Superior temporal gyrus (tissue), 1 donor: Measurements from ENCODE around the gene MGST3.
"Not testable (repeated sequence)": the region's sequence is repeated elsewhere in the genome, so short reads cannot be mapped to it uniquely, and the experiment has no call there.

Experiments
- DNase-seq: peaks from one replicate; pipeline ENCODE4 v3.0.0-alpha.2; 2016; ENCODE audit errors: extremely low spot score

The MGST3 gene

DNA sequence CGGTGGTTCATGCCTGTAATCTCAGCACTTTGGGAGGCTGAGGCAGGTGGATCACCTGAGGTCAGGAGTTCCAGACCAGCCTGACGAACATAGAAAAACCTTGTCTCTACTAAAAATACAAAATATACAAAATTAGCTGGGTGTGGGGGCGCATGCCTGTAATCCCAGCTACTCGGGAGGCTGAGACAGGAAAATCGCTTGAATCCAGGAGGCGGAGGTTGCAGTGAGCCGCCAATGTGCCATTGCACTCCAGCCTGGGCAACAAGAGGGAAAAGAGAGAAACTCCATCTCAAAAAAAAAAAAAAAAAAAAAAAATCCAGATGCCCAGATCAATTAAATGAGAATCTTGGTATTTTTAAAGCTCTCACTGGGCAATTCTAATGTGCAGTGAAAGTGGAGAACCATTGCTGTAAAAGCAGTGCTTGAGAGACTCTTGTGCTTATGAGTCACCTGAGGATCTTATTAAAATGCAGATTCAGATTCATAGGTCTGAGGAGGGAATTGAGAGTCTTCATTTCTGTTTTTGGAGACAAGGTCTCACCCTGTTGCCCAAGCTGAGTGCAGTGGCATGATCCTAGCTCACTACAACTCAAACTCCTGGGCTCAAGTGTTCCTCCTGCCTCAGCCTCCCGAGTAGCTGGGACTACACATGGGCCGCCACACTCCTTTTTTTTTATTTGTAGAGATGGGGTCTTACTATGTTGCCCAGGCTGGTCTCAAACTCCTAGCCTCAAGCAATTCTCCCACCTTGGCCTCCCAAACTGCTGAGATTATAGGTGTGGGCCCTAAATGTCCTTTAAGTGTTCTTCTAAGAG is 27.9 kb downstream of the MGST3 start:
- DNase-seq, result not testable (repeated sequence)

DNA sequence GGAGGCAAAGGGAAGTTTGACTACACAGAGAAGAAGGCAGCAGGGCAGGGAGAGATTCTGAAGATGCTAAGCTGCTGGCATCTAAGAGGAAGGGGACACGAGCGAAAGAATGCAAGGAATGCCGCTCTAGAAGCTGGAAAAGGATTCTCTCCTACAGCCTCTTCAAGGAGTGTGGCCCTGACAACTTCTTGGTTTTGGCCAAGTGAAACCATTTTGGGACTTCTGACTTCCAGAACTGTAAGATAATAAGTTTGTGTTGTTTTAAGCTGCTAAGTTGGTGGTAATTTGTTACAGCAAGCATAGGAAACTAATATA is 28.5 kb downstream of the MGST3 start:
- DNase-seq, result no peak

DNA sequence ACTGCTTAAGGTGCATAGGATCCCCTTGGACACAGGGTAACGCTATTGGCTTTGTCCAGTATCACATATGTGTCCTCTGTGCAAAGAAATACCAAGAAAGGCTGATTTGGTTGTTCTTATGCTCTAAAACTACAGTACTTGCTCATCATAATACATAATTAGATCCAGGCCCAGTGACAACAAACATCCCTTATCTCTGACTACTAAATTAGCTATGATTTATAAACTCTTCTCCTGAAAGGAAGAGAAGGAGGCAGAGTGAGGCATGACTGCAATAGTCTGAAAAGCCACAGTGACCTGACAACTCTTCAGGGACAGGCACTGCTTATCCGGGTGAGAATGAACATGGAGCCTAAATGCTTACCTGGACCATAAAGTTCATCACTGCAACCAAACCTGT is 30.7 kb downstream of the MGST3 start:
- DNase-seq, result no peak

DNA sequence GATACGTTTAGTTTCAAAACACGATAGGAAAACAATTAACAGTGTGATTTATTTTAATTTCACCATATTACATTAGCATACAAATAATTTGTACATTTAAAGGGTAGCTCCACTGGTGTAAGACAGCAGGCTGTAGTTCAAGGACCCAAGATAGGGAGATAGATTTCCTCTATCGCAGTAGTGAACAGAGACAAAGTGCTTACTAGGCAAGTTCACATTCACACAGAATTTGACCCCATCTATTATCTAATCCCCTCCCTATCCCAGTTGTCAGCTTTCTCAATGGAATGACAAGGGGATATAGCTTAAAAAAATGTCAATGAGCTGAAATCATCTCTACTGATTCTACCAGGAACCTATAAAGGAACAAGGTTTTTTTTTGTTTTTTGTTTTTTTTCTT is 31.2 kb downstream of the MGST3 start:
- DNase-seq, result no peak

DNA sequence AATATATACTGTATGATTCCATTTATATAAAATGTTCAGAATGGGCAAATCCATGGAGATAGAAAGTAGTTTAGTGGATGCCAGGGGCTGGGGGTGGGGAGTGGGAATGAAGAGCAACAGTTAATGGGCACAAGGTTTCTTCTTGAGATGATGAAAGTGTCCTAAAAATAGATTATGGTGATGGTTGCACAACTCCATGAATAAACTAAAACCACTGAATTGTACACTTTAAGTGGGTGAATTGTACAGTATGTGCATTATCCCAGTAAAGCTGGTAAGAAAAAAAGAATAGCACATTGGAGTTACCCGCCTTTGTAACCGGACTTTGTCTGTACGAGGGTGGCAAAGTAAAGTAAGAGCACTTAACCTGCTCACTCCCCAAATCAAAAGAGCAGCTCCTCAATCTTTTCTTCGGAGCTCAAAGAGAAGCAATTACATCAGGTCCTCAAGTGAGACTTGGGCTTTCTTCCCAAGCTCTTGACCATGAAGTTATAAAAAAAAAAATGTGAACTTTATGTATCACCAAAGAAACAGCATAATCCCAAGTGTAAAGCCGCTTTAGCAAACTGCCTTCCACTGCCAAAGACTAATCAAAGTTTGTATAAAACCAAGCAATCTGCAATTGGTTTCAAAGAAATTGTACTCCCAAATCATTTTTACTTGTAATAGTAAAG is 35.3 kb downstream of the MGST3 start:
- no peak for DNase-seq

DNA sequence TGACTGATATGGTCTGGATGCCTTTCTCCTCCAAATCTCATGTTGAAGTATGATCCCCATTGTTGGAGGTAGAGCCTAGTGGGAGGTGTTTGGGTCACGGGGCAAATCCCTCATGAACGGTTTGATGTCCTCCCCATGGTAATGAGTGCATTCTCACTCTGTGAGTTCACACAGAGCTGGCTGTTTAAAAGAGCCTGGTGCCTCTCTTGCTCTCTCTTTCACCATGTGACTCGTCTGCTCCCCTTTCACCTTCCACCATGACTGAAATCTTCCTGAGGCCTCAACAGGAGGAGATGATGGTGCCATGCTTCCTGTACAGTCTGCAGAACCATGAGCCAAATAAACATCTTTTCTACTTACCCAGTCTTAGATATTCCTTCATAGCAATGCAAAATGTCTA is 37.1 kb downstream of the MGST3 start:
- no peak for DNase-seq

DNA sequence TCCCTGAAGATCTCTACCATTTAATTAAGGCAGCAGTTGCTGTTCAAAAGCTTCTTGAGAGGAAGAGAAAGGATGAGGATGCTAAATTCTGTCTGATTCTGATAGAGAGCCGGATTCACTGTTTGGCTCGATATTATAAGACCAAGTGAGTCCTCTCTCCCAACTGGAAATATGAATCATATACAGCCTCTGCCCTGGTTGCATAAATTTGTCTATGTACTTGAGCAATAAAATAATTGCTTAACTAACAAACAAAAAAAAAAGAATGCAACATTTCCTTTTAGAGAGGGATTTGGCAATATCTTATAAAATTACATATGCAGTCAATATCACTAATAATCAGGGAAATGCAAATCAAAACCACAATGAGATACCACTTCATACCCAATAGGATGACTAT is 40.5 kb downstream of the MGST3 start:
- no peak for DNase-seq

DNA sequence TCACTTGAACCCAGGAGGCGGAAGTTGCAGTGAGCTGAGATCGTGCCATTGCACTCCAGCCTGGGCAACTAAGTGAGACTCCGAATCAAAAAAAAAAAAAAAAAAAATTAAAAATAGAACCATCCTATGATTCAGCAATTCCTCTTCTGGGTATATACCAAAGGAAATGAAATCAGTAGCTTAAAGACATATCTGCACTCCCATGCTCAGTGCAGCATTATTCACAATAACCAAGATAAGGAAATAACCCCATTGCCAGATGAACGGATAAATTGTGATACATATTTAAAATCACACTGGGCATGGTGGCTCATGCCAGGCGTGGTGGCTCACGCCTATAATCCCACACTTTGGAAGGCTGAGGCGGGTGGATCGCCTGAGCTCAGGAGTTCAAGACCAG is 43.6 kb downstream of the MGST3 start:
- DNase-seq, result no peak

DNA sequence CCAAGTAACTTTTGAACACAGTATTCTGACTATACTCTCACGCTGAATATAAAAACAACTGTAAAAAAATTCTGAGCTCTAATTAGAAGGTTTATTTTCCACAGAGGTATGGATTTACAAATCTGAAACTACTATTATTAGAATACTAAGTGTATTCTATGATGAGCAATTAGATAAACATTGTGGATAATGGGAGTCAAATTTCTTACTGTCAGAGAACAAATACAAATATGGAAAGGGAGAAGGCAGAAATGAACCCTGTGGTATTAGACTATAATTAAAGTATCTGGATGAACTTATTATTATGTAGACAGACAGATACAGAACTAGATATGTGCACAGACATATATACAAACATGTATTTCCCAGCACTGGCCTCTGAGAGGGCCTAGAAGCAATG is 44.8 kb downstream of the MGST3 start:
- DNase-seq, result no peak

DNA sequence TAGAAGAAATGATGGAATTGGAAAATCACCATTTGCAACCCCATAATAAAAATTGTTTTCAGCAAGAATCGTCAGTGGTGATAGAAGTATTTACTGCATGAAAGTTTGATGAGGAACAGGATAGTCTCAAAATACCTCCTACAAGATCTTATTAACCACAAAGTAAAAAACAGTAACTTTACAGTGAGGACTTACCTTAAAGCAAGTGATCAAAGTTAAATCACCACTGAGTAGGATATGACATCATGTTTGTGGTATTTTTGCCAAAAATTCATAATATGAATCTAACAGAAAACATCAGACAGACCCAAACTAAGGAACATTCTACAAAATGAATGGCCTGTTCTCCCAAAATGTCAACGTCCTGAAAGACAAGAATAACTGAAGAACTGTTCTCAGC is 47.5 kb downstream of the MGST3 start:
- no peak for DNase-seq

DNA sequence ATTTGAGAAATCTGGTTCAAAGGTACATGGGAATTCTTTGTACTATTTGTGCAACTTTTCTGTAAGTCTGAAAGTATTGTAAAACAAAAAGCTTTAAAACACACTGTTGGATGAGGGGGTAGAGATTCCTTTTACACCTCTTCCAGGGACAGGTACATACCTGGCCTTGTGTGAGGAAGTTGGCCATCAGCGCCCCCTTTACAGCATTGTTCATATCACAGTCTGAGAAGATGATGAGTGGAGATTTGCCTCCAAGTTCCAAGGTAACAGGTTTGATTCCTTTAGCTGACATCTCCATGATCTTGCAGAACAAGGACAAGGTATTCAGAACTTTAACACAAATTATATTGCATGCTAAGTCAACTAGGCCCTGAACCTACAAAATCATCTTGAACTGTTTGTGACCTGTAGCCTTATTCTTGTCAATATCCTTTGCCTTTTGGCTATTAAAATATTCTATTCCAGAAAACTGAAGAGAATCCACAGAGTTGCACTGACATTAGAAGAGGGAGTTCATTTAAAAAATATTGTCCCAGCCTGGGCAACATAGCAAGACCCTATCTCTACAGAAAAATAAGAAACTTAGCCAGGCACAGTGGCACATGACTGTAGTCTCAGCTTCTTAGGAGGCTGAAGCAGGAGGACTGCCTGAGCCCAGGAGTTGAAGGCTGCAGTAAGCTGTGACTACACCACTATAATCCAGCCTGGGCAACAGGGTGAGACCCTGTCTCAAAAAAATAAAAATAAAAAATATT is 48.4 kb downstream of the MGST3 start:
- no peak for DNase-seq

DNA sequence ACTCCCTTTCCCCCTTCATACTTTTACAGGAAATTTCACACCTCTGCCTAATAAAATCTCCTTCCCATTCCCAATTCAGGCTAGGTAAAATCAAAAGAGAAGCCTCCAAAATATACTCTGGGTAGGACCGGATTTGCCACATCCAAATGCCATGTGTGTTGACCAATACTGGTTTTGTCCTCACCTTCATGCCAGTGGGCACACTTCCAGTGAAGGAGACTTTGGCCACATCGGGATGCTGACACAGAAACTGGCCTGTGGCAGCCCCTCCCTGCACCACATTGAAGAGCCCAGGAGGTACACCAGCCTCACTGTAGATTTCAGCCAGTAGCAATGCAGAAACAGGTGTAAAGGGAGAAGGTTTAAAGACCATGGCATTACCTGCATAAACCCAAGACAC is 49.3 kb downstream of the MGST3 start:
- DNase-seq, result no peak

DNA sequence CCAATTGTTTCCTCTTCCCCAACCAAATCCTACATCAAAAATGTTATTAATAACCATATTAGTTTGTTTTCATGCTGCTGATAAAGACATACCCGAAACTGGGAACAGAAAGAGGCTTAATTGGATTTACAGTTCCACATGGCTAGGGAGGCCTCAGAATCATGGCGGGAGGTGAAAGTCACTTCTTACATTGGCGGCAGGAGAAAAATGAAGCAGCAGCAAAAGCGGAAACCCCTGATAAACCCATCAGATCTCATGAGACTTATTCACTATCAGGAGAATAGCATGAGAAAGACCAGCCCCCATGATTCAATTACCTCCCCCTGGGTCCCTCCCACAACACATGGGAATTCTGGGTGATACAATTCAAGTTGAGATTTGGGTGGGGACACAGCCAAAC is 49.7 kb downstream of the MGST3 start:
- not testable (repeated sequence) for DNase-seq

DNA sequence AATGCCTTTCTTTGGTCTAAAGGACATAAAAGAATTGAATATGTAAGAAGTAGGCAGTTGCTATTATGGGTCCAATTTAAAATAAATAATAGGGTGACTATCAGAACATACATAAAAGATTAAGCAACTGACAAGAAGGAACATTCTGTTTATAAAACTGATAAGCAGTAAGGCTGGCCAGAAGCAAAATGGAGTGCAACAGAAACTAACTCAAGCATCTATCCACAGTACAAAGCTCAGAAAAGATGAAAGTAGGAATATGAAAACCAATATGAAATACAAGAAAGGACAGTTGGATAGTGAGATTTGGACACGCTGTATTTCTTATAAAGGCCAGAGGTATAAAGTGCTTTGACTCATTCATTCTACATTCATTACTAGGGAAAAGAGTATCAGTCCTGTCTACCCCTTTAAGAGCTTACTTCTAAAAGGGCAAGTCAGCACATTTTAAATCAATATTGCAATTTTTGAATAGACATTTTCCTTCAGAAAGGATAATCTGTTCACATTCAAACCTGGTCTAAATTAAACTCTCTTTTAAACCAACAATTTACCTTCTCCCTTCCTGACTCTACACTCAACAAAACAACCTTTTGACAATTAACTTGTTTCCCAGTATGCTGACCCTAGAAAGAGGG is 52.9 kb downstream of the MGST3 start:
- DNase-seq, result no peak

DNA sequence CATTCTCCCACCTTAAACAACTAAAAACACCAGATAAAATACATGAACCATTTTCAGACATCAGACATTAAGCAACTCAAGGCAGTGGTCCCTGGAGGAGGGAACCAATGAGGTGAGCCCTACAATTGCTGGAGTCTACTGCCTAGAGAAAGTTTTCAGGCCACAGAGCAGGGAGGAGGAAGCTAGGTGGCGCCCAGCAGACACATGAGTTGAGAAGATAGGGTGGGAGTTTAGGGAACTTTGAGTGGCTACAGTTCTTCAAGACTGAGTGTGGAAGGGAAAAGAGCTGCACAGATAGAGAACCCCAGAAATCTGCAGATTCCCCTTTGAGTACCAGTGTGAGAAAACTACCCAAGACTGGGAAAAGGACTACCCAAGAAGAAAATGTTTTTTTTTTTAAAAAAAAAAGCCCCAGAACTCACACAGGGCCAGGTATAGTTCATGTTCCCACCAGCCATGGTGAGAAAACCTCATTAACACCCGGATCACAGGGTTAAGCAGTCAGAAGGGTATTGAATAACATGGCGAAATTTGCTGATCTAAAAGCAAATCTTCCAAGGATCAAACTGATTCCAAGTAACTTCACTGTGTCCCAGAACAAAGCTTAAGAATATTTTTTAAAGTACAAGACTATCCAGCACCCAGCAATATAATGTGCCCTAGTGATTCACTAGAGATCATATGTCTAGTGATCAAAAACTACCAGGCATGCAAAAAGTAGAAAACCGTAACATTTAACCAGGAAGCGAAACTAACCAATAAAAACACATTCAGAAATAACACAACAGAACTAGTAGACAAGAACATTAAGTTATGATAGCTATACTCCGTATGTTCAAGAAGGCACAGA is 55.3 kb downstream of the MGST3 start:
- DNase-seq, result no peak

DNA sequence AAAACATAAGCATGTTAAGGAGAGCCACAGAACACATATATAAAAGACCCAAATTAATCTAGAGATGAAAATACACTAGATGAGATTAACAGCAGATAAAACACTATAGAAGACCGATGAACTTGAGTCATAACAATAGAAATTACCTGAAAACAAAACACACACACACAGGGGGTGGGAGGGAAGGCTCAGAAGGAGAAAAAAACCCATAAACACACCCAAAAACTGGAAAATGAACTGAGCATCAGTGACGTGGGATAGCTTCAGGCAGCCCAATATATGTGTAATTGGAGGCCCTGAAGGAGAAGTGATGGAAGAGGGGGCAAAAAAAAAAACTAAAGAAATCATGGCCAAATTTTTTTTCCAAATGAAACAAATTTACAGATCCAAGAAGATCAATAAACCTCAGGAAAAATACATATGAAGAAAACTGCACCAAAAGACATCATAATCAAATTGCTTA is 56.0 kb downstream of the MGST3 start:
- DNase-seq, result no peak

DNA sequence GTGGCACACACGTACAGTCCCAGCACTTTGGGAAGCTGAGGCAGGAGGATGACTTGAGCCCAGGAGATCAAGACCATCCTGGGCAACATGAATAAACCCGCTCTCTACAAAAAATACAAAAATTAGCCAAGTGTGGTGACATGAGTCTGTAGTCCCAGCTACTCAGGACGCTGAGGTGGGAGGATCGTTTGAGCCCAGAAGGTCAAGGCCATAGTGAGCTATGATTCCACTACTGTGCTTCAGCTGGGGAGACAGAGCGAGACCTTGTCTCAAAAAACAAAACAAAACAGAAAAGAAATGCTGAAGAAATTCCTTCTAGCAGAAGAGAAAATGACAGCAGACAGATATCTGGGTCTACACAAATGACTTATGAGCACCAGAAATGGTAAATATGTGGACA is 57.0 kb downstream of the MGST3 start:
- no peak for DNase-seq

DNA sequence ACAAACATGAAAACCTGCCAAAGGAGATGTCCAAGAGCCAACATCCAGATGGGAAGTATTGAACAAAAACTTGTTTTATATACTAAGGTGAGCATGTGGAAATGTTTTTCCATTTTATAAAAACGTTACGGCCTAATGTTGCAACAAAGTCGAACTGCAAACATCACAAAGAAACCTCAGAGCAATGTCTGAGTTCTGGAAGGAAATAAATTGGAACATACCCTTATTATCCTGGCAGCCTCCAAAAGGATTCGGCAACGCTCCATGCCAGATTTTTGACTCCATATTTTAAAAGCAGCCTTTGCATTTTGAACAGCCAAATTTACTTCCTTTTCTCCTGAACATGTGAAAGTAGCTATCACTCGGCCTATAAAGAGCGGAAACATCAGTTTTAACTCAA is 64.0 kb downstream of the MGST3 start:
- DNase-seq, result no peak

DNA sequence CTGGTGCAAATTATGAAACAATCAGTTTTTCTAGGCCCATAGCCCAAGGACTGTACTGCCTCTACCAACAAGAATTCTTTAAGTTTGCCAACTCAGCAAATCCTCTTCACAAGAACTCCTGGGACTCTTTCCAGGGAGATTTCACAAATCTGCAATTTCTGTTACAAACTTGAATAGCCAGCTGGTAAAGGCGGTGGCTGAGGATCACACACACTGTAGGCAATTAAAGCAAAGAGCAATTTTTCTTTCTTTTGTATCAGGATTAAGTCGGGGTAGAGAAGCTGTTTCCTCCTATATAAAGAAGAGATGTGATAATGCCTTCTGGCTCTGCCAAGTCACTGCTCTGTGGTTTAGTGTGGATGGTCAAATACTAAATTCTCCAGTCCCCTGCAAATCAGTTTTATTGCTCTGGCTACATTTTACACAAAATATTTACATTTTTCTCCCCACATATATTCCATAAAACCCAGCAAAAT is 65.6 kb downstream of the MGST3 start:
- peak; percentile 74 for DNase-seq

DNA sequence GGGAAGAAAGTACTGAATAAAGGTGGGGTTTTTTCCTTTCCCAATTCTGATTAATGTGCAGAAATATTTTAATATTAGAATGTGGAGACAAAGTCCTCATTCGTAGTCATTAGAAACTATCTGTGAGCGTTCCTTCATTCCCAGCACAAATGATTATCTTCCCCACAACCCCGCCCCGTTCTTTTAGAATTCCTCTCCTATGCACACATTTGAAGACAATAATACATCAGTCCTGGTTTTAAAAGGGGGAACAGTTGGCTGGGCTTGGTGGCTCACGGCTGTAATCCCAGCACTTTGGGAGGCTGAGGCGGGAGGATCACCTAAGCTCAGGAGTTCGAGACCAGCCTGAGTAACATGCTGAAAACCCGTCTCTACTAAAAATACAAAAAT is 66.5 kb downstream of the MGST3 start:
- no peak for DNase-seq
